SH-SY5Y (cell line): Measurements from ENCODE around the gene CTNNA3.

Experiments
- GATA2 ChIP-seq: IDR thresholded peaks from 2 replicates; pipeline ENCODE4 v1.6.1; 2011; ENCODE audit warnings: mild to moderate bottlenecking, low read depth, low read length
- GATA3 ChIP-seq: IDR thresholded peaks from 2 replicates; pipeline ENCODE4 v1.6.1; 2011; ENCODE audit warnings: low read depth, mild to moderate bottlenecking, low read length, moderate library complexity

- TF ChIP-seq GATA2: no peak
- no peak for TF ChIP-seq GATA3
Observed at GRCh38 chr10:66586073-66586472, 1109.9 kb downstream of the CTNNA3 start.
